SJCRH30 (cell line): Measurements from ENCODE around the gene TRIM65. TPM values are rescaled to one million over a fixed set of nuclear protein-coding genes. Genes with fewer than 3 reads are reported as not detected.

Experiments used
- DNase-seq, 2 experiments: peaks; one replicate each; pipeline ENCODE4 v3.0.0-alpha.2; 2015 to 2020
- H3K27ac ChIP-seq: fragments of 250-450 bp; sonication (Bioruptor Pico); 2 replicates; pipeline ENCODE4 v1.5.1; 2020; ENCODE audit warnings: mild to moderate bottlenecking, moderate library complexity
- H3K27me3 ChIP-seq: fragments of 250-450 bp; sonication (Bioruptor Pico); 2 replicates; pipeline ENCODE4 v1.5.1; 2020; ENCODE audit warnings: mild to moderate bottlenecking, moderate library complexity
- H3K36me3 ChIP-seq: fragments of 250-450 bp; sonication (Bioruptor Pico); 2 replicates; pipeline ENCODE4 v1.5.1; 2020; ENCODE audit warnings: mild to moderate bottlenecking, moderate library complexity
- H3K4me1 ChIP-seq: fragments of 250-450 bp; sonication (Bioruptor Pico); 2 replicates; pipeline ENCODE4 v1.5.1; 2020; ENCODE audit warnings: mild to moderate bottlenecking, moderate library complexity
- H3K4me3 ChIP-seq: fragments of 250-450 bp; sonication (Bioruptor Pico); 2 replicates; pipeline ENCODE4 v1.5.1; 2020; ENCODE audit warnings: mild to moderate bottlenecking, moderate library complexity
- H3K9me3 ChIP-seq: fragments of 250-450 bp; sonication (Bioruptor Pico); replicated peaks from 2 replicates; pipeline ENCODE4 v1.5.1; 2020; ENCODE audit warnings: mild to moderate bottlenecking, moderate library complexity
- total RNA-seq: library from RNA; depleted of rRNA; stranded (reverse); fragments of >200 nt; shearing (Covaris generic); gene quantifications from 2 replicates; pipeline ENCODE4 v1.2.3, GENCODE V29; 2014

Gene TRIM65
- total RNA-seq, 1 experiment from 2014 or later: 7.9 TPM

DNA sequence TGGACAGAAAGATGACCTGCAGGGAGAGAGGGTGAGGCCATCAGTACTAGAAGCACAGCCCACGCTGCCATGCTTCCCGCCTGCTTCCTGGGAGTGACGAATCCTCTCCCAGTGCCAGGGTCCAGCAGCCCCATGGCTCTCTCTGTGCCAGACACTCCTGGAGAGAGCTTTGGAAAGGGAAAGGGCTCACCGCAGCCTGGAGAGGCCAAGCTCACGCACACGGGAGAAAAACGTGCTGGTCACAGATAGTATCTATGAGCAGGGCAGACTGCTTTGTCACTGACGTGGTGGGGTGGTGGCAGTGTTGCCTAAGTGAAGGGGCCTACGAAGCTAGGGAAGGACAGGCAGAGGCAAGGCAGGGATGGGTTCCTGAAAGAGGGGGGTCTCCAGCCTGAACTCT is 47.0 kb downstream of the TRIM65 start:
- Histone ChIP-seq H3K4me1 (peaks cover 21% of the 10 kb centered on the region), H3K27me3 (no peaks in the 10 kb centered on the region), H3K9me3 (no peaks in the 10 kb centered on the region), H3K27ac (no peak overlapping the region), H3K4me3 (no peak overlapping the region), H3K36me3 (peaks cover 25% of the 10 kb centered on the region)
- no peak for DNase-seq

DNA sequence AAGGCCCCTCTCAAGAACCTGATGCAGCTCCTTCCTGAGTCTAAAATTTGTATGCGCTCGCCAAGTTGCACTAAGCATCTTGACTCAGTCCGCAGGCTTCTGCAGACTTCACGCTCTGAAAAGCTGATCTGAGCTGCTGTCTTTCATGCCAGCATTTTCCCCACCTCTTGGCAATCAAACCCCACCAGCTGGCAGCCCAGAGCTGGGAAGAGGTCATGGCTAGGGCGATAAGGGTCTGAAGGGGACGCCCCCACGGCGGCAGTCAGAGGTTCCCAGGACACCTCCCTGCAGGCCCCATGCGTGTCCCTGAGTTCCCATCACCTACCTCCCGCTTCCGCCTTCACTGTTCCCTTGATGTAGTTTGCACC is 47.5 kb downstream of the TRIM65 start:
- no peaks in the 10 kb centered on the region for H3K9me3 ChIP-seq
- peaks cover 25% of the 10 kb centered on the region for H3K36me3 ChIP-seq
- no peaks in the 10 kb centered on the region for H3K27me3 ChIP-seq
- no peak overlapping the region for H3K4me3 ChIP-seq
- H3K27ac ChIP-seq: no peak overlapping the region
- DNase-seq: no peak
- H3K4me1 ChIP-seq: peaks cover 19% of the 10 kb centered on the region; the same call in 1 of the 2 replicates

DNA sequence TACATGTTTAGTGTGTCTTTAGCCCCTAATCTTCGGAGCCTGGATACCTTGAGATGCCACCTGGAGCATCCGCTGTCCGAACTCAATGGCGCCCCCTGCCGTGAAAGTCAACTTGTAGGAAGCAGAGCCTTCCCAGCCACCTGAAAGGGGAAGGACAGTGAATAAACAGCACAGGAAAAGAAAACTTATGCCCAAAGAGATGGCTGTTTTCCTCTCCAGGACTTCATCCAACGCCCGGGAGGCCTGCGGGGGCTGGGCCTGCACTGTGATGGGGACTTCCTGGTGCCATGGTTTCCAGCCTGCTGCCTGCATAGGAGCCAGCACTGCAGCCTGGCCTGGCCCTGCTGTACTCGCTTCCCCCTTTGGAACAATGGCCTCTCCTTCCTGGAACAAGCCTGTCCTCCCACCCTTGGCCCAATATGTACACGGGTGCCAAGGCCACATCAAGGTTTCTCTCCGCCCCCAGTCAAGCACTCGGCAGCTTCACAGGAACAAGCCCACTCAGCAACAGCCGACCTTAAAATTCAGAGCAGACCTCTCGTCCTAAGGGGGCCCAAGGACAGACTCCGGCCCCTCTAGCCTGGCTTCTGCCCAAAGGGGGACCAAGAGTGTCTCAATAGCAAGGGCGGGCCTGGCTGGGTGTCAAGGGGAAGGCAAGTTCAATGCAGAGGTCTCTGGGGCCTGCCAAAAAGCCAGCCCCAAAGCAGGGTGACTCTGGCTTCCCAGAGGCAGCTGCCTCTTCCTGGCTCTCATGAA is 48.0 kb downstream of the TRIM65 start:
- no peaks in the 10 kb centered on the region for H3K9me3 ChIP-seq
- H3K27me3 ChIP-seq: no peaks in the 10 kb centered on the region
- no peak overlapping the region for H3K4me3 ChIP-seq
- H3K36me3 ChIP-seq: peaks cover 25% of the 10 kb centered on the region
- DNase-seq: peak; percentile 62 to 63
- no peak overlapping the region for H3K27ac ChIP-seq
- H3K4me1 ChIP-seq: peaks cover 17% of the 10 kb centered on the region; the same call in 1 of the 2 replicates

DNA sequence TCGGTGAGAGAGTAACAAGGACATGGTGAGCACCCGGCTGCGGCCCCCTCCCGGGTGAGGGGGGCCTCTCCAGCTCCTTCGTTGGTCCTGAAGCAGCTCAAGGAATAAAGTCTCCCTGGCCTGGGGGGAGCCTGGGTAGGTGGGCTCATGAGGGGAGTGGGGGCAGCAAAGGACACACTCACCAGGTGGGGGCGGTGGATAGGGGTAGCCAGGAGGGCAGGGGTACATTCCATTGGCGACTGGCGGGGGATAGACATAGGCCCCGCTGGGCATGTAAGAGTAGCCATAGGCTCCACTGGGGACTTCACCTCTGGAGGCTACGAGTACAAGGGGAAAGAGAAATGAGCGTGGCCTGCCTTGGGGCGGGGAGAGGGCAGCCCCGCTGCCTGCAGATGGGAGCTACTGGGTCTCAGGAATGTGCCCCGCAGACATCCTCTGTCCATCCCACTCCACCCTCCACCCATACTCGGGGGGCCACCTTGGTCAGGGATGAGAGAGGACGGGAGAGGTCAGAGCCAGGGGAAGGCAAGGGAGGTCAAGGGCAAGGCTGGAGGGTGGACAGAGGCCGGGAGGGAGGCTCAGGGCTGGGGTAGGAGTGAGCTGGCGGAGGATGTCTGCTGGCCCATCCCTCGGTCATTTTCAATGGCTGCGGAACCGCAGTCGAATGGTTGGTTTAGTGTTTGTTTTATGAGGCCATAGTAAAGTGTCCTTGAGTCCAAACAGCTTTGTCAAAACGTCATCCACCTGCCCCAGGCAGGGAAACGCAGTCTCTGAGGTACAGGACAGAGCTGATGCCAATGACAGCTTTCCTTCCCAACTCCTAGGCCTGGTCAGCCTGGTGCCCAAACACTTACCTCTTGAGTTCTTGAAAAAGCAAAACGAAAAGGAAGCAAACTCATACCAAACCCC is 48.9 kb downstream of the TRIM65 start:
- Histone ChIP-seq H3K27me3 (no peaks in the 10 kb centered on the region), H3K27ac (no peak overlapping the region), H3K4me1 (peaks cover 17% of the 10 kb centered on the region; the same call in 1 of the 2 replicates), H3K4me3 (no peak overlapping the region), H3K9me3 (no peaks in the 10 kb centered on the region), H3K36me3 (peaks cover 25% of the 10 kb centered on the region)
- DNase-seq: no peak

DNA sequence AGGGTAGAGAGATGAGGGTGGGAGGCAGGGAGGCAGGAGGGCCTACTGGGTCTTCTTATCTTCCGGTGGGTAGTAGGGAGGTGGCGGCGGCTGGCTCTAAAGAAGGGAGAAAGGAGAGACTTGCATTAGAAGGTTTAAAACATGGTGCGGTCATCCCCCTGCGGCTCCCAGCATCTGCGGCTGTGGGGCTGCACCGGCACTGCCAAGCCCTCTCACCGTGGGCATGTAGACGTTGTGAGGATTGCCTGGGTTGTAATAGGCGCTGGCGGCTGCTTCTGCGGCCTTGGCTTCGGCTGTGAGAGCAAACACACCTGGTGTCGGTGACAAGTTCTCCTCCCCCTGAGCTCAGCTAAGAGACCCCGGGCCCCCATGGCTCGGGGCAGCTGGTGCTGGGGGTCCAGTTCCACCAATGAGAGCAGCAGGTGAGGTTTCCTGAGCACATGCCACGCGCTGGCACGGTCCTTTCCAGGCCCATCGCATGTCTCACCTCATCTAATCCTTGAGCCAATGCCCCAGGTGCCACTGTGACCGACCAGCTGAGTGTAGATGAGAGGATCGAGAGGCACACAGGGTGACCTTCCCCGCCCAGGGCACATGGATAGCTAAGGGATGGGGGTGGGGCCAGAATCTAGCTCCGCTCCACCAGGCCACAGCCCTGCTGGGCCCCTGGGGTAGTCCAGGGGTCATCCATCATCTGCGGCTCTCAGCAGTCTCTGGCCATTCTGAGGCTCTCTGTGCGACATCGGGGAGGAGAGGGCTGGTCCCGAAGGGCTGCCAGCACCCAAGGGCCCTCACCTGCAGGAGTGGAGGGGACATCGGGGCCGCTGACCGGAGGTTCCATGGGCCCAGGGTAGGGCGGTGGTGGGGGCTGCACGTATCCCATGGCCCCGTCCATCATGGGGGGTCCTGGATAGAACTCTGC is 49.8 kb downstream of the TRIM65 start:
- Histone ChIP-seq H3K36me3 (peaks cover 25% of the 10 kb centered on the region), H3K27me3 (no peaks in the 10 kb centered on the region), H3K4me1 (peaks cover 17% of the 10 kb centered on the region; the same call in 1 of the 2 replicates), H3K27ac (no peak overlapping the region), H3K9me3 (no peaks in the 10 kb centered on the region), H3K4me3 (no peak overlapping the region)
- no peak for DNase-seq

DNA sequence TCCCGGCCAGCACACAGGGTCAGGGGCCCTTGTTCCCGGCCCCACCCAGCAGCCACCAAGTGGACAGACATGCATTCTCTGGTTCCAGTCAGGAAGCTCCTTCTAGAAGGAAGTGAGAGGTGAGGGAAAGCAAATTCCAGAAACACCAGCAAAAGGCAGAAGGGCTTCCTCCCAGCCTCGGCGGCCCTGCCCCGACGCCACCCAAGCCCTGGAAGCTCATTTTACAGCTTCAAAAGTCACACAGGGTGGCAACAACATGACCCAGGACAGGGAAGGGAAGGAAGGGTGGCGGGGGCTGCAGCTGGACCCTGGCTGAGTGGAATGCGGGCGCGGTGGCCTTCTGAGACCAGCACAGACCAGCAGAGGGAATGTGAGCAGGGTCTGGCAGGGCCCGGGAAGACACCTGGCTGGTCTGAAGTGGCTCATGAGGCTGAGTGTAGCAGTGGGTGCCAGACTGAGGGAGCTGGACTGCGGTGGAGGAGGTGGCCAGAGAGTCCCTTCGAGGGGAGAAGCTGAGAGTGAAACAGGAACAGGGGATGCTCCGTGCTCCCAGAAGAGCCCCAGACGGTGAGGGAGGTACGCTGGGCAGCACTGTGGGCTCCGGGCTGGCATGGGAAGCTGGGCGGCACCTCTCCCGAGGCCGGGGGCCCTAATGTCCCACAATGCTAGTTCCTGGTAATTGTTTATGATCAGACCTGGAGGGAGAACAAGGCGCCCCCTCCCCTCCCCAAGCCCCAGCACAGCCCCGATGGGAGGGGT is 50.6 kb downstream of the TRIM65 start:
- H3K27me3 ChIP-seq: no peaks in the 10 kb centered on the region
- H3K36me3 ChIP-seq: peaks cover 21% of the 10 kb centered on the region
- DNase-seq: no peak
- H3K27ac ChIP-seq: no peak overlapping the region
- no peak overlapping the region for H3K4me3 ChIP-seq
- H3K4me1 ChIP-seq: peaks cover 17% of the 10 kb centered on the region; the same call in 1 of the 2 replicates
- no peaks in the 10 kb centered on the region for H3K9me3 ChIP-seq

DNA sequence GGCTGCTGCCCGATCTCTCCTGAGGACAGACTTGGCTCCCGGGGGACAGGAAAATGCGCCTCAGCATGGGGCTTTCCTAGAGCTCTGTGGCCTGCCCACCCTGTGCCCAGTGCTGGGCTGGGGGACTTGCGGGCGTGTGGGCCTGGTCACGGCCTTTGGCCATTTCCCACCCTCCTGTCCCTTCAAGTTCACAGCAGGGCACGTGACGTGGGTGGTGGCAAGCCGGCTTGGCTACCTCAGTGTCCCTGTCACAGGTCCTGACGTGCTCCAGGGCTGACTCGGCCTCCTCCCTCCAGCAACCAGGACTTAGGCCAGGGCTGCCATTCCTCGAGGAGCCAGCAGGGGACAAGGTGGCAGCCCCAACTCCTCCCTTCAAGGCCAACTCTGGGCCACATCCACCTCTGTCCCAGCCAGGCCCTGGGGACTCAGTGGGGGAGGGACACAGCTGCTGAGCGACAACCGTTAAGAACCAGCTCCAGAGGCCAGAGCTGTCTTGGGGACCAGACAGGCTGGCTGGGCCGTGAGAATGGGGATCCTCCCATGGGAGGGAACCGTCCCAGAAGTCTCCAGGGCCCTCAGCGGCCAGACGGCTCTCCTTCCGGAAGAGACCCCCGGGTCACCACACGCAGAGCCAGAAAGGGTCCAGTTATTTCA is 51.6 kb downstream of the TRIM65 start:
- DNase-seq: peak; percentile 82 to 85
- Histone ChIP-seq H3K4me1 (peaks cover 17% of the 10 kb centered on the region; the same call in 1 of the 2 replicates), H3K27ac (no peak overlapping the region)

DNA sequence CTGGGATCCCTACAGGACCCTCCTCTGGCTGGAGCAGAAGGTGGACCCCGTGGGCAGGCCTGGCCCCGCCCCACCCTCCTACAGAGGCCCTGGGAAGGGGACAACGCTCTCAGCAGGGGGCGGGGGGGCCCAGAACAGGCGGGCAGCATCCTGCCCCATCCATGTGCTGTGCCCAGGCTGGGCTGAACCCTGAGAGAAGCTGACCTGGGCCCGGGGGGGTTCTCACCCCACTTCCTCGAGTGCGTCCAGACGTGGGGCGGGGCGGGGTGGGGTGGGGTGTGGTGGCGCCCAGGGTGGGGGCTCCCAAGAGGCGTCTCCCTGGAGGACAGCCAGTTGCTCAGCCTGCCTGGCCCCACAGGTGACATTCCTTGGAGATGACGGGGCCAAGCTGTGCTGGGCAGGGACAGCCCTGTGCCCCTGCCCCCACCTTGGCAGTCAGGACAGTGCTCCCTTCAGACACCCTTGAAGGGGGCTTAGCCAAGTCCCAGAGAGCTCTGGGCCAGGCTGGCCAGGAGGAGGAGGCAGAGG is 52.2 kb downstream of the TRIM65 start:
- Histone ChIP-seq H3K27me3 (no peaks in the 10 kb centered on the region), H3K27ac (no peak overlapping the region), H3K9me3 (no peaks in the 10 kb centered on the region), H3K36me3 (peaks cover 17% of the 10 kb centered on the region), H3K4me3 (peak overlapping the region; percentile 31), H3K4me1 (peaks cover 17% of the 10 kb centered on the region; the same call in 1 of the 2 replicates)
- peak; percentile 35 to 38 for DNase-seq

More for the DNA sequence above, 51.6 kb downstream of the TRIM65 start:
- Histone ChIP-seq H3K4me3 (no peak overlapping the region), H3K9me3 (no peaks in the 10 kb centered on the region), H3K36me3 (peaks cover 19% of the 10 kb centered on the region), H3K27me3 (no peaks in the 10 kb centered on the region)

DNA sequence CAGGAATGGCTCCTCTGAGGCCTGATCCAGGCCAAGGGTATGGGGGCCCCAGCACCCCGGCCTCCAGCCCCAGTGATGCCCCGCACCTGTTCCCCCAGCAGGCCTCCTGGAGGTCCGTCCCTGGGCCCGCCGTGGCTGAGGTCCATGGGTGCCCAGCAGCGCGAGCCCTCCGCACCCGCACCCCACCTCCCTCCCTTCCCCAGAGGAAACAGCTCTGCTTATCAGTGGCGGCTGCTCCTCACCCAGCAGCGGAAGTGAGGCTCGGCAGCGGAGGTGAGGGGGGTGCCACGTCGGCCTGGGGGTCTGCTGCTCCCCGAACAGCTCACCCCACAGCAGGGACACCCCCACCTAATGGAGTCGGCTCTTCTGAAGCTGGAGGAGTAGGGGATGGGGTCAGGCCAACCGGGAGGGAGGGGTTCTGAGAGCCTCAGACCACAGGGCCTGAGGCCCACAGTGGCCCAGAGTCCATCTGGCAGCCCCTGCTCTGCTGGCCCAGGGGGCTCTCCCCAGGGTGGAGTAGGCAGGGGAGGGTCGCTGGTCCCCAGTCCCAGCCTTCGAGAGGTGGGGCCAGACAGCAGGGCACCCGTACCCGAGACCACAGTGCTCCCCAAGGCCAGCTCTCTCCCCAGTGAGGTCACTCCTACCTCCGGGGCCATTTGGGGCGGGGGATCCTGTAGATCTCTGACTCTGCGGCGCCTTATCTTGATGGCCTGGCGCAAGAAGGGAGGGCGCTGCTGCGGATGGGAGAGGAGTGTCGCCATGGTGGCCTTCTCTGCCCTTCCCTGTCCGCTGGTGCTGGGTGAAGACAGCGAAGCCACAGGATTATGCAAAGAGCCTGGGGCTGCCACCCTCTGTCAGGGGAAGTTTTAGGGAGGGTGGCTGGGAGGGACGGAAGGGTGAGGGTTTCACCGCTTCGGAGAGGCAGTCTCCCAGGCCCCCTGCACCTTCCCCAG is 52.9 kb downstream of the TRIM65 start, which contains the start of gene UNC13D:
TSS of gene UNC13D (minus strand) at position 828 of the 953 bp plus-strand sequence. CDS start at position 761, 67 bp downstream.
- Histone ChIP-seq H3K36me3 (peaks cover 11% of the 10 kb centered on the region; the same call in 1 of the 2 replicates), H3K4me3 (peak within 1 kb of the TSS; percentile 31), H3K27ac (no peak within 1 kb of the TSS), H3K9me3 (no peaks in the 10 kb centered on the region), H3K27me3 (no peaks in the 10 kb centered on the region), H3K4me1 (peaks cover 17% of the 10 kb centered on the region; the same call in 1 of the 2 replicates)
- peak in 1 of 2 experiments; percentile 50 for DNase-seq

DNA sequence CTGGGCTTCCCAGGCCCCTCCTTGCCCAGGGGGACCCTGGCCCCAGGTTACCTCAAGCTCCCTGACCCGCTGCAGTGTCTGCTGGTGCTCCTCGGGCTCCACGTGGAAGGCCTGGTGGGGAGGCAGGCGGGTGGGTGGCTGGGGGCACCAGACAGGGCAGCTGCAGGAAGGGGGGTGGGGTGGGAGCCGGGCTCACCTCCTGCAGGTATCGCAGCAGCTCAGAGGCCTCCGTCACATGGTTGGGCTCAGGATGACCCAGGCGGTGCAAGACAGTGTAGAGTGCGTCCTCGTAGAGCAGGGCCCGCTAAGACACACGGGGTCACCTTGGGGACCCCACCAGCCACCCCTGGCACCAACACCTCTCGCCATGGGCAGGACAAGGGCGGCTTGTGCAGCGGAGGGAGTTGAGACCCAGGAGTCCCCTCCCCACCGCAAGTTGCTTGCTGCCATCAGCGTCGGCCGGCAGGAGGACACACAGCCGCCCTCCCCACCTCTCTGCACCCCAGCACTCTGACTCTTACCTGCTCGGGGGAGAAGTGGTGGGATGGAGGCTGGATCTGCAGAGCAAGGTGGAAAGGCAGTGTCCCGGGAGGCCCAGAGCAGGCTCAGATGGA is 53.7 kb downstream of the TRIM65 start:
- H3K4me3 ChIP-seq: no peak overlapping the region
- H3K27me3 ChIP-seq: no peaks in the 10 kb centered on the region
- peaks cover 17% of the 10 kb centered on the region; the same call in 1 of the 2 replicates for H3K4me1 ChIP-seq
- H3K27ac ChIP-seq: no peak overlapping the region
- no peak for DNase-seq
- no peaks in the 10 kb centered on the region for H3K9me3 ChIP-seq
- peaks cover 7% of the 10 kb centered on the region; the same call in 1 of the 2 replicates for H3K36me3 ChIP-seq

DNA sequence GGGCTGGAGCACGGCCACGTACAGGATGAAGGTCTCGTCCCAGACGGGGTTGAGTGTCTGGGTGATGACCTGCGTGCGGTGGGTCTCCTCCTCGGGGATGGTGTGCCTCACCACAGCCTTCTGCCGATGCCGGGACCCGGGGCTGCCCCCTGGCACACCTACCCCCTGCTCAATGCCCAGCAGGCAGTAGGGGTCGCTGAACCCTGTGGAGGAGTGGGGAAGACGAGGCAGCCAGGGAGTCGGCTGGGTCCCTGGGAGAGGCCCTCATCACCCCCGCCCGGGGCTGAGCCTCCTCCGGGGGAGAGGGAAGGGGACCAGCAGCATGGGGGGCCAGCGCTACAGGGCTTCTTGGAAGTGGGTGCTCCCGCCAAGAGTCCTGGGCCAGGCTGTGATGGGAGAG is 54.3 kb downstream of the TRIM65 start:
- H3K27me3 ChIP-seq: no peaks in the 10 kb centered on the region
- peaks cover 5% of the 10 kb centered on the region; the same call in 1 of the 2 replicates for H3K36me3 ChIP-seq
- H3K4me1 ChIP-seq: peaks cover 17% of the 10 kb centered on the region; the same call in 1 of the 2 replicates
- H3K4me3 ChIP-seq: no peak overlapping the region
- no peaks in the 10 kb centered on the region for H3K9me3 ChIP-seq
- DNase-seq: no peak
- H3K27ac ChIP-seq: no peak overlapping the region

DNA sequence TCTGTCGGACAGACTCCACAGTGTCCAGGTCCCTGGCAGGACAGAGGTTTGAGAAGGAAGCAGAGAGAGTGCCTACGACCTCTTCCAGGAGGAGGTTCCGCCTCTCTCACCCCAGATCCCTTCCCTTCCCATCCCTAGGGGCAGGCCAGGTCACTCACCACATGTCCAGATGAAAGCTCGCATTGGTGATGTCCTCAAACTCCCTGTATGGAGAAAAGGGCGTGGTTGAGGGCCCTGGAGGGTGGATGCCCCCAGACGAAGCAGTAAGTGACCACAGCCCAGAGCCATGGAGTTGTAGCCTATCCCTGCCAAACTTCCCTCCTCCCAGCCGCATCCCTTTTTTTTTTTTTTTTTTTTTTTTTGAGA is 56.0 kb downstream of the TRIM65 start:
- Histone ChIP-seq H3K27me3 (no peaks in the 10 kb centered on the region), H3K4me1 (peaks cover 13% of the 10 kb centered on the region; the same call in 1 of the 2 replicates), H3K36me3 (no peaks in the 10 kb centered on the region), H3K9me3 (no peaks in the 10 kb centered on the region), H3K27ac (no peak overlapping the region), H3K4me3 (no peak overlapping the region)
- DNase-seq: no peak
